GM18498 (cell line): ENCODE measurements around the gene KIF26A.

Source experiments
- ATAC-seq: cut with Tn5 transposase; IDR thresholded peaks from one replicate; pipeline ENCODE4 v1.9.1; 2021; ENCODE audit warnings: mild to moderate bottlenecking, moderate library complexity; ENCODE audit not compliant: unreplicated experiment

The KIF26A gene

GRCh38 chr14:104175041-104175440, 36.7 kb downstream of the KIF26A start:
- ATAC-seq, result no peak

- no peak for ATAC-seq
Observed at GRCh38 chr14:104175811-104176210, 37.4 kb downstream of the KIF26A start.

- no peak for ATAC-seq
Observed at GRCh38 chr14:104176611-104177010, 38.2 kb downstream of the KIF26A start.

- ATAC-seq, result no peak
Observed at GRCh38 chr14:104177411-104177810, 39.0 kb downstream of the KIF26A start.

- ATAC-seq, result no peak
Observed at GRCh38 chr14:104178279-104178678, 39.9 kb downstream of the KIF26A start.

- no peak for ATAC-seq
Observed at GRCh38 chr14:104179126-104179525, 40.7 kb downstream of the KIF26A start.

GRCh38 chr14:104179564-104180129, 41.3 kb downstream of the KIF26A start:
- no peak for ATAC-seq

GRCh38 chr14:104180561-104181165, 42.3 kb downstream of the KIF26A start:
- no peak for ATAC-seq

- no peak for ATAC-seq
Observed at GRCh38 chr14:104181761-104182530, 43.6 kb downstream of the KIF26A start.

- no peak for ATAC-seq
Observed at GRCh38 chr14:104182857-104183425, 44.6 kb downstream of the KIF26A start.

GRCh38 chr14:104183796-104184195, 45.4 kb downstream of the KIF26A start:
- ATAC-seq, result no peak

- no peak for ATAC-seq
Observed at GRCh38 chr14:104184506-104184905, 46.1 kb downstream of the KIF26A start.

- ATAC-seq, result no peak
Observed at GRCh38 chr14:104184911-104185499, 46.6 kb downstream of the KIF26A start.

GRCh38 chr14:104185916-104186495, 47.6 kb downstream of the KIF26A start:
- no peak for ATAC-seq

GRCh38 chr14:104186575-104186974, 48.2 kb downstream of the KIF26A start:
- ATAC-seq, result no peak

- ATAC-seq, result no peak
Observed at GRCh38 chr14:104187121-104187889, 48.9 kb downstream of the KIF26A start.

GRCh38 chr14:104187931-104188726, 49.7 kb downstream of the KIF26A start:
- ATAC-seq, result no peak

- ATAC-seq, result no peak
Observed at GRCh38 chr14:104188727-104189400, 50.5 kb downstream of the KIF26A start.
